Thymus (tissue), 11 donors: ENCODE results near the gene EVPLL. TPM values are rescaled to one million over a fixed set of nuclear protein-coding genes. Genes with fewer than 3 reads are reported as not detected.
A peak's percentile ranks its signal among the peaks of the same experiment; 100 is the strongest.
"Not testable (repeated sequence)": the region's sequence is repeated elsewhere in the genome, so short reads cannot be mapped to it uniquely, and the experiment has no call there.

Source experiments
- DNase-seq, 9 donors: peaks; one replicate each; pipeline ENCODE4 v3.0.0-alpha.2; 2013; ENCODE audit warnings: low spot score in 9 of 9, low read depth in 6 of 9, missing footprints in 1 of 9
- H3K27ac ChIP-seq, 2 donors: one replicate each; pipeline ENCODE4 v1.5.1; 2013; ENCODE audit warnings: control low read depth in 1 of 2, low read depth in 1 of 2, low read length in 1 of 2, mild to moderate bottlenecking in 1 of 2, moderate library complexity in 1 of 2
- H3K27me3 ChIP-seq, 2 donors: one replicate each; pipeline ENCODE4 v1.5.1; 2013; ENCODE audit warnings: low read length in 1 of 2; ENCODE audit not compliant: control insufficient read depth in 2 of 2, insufficient read depth in 1 of 2
- H3K36me3 ChIP-seq, 2 donors: one replicate each; pipeline ENCODE4 v1.5.1; 2013; ENCODE audit warnings: low read length in 1 of 2, mild to moderate bottlenecking in 1 of 2, moderate library complexity in 1 of 2; ENCODE audit not compliant: control insufficient read depth in 2 of 2, insufficient read depth in 2 of 2
- H3K4me1 ChIP-seq, 2 donors: one replicate each; pipeline ENCODE4 v1.5.1; 2013; ENCODE audit warnings: low read length in 2 of 2; ENCODE audit not compliant: control insufficient read depth in 2 of 2, insufficient read depth in 2 of 2
- H3K4me3 ChIP-seq, 2 donors: one replicate each; pipeline ENCODE4 v1.5.1; 2013; ENCODE audit warnings: low read length in 2 of 2, control low read depth in 1 of 2, mild to moderate bottlenecking in 1 of 2
- H3K9me3 ChIP-seq, 2 donors: one replicate each; pipeline ENCODE4 v1.5.1; 2013; ENCODE audit warnings: low read length in 1 of 2, mild to moderate bottlenecking in 1 of 2; ENCODE audit not compliant: control insufficient read depth in 2 of 2, insufficient read depth in 1 of 2
- WGBS: extraction: QIAGEN DNeasy Blood & Tissue Kit; methylation state at CpG from one replicate; pipeline ENCODE4 v1.1.7; 2013; 5-methylcytosine and 5-hydroxymethylcytosine counted together
- polyA plus RNA-seq: library from polyadenylated mRNA; stranded (reverse); fragments of 200-250 nt; gene quantifications from one replicate; pipeline ENCODE4 v1.2.3, GENCODE V29; 2013
- total RNA-seq: library from RNA; stranded (reverse); fragments of 120-200 nt; gene quantifications from one replicate; pipeline ENCODE4 v1.2.4, GENCODE V29; 2013
- donor health status: healthy.

The EVPLL gene
- total and polyA plus RNA-seq, 2 donors, result 0.25 to 4.3 TPM

- Histone ChIP-seq H3K4me1 (no peaks in the 10 kb centered on the region), H3K27ac (no peak overlapping the region), H3K27me3 (peaks cover 0 to 8% of the 10 kb centered on the region in 2 donors), H3K36me3 (no peaks in the 10 kb centered on the region), H3K9me3 (no peaks in the 10 kb centered on the region), H3K4me3 (no peak overlapping the region)
- 88% methylated on average over 7 of the region's 7 CpGs for WGBS
- no peak for DNase-seq
Measured at GRCh38 chr17:18371455-18371854, 6.1 kb upstream of the EVPLL start.

GRCh38 chr17:18373181-18373580, 4.4 kb upstream of the EVPLL start:
- H3K4me1 ChIP-seq, H3K36me3 ChIP-seq, H3K9me3 ChIP-seq, DNase-seq, H3K27ac ChIP-seq, H3K4me3 ChIP-seq, H3K27me3 ChIP-seq: not testable (repeated sequence)
- WGBS, result 98% methylated on average over 6 of the region's 6 CpGs

- Histone ChIP-seq H3K9me3 (no peaks in the 10 kb centered on the region), H3K4me1 (peaks cover 0 to 9% of the 10 kb centered on the region in 2 donors), H3K27me3 (peaks cover 0 to 6% of the 10 kb centered on the region in 2 donors), H3K4me3 (no peak overlapping the region), H3K36me3 (no peaks in the 10 kb centered on the region), H3K27ac (no peak overlapping the region)
- no peak for DNase-seq
- 96% methylated on average over 7 of the region's 7 CpGs for WGBS
Measured at GRCh38 chr17:18374216-18374615, 3.4 kb upstream of the EVPLL start.

GRCh38 chr17:18378205-18378505, 577 bp downstream of the EVPLL start:
- 95% methylated on average over 2 of the region's 2 CpGs for WGBS
- H3K27ac ChIP-seq, result no peak overlapping the region
- peaks cover 0 to 12% of the 10 kb centered on the region in 2 donors for H3K9me3 ChIP-seq
- H3K36me3 ChIP-seq, result no peaks in the 10 kb centered on the region
- peaks cover 0 to 13% of the 10 kb centered on the region in 2 donors for H3K27me3 ChIP-seq
- no peak for DNase-seq
- H3K4me1 ChIP-seq, result peaks cover 6 to 39% of the 10 kb centered on the region in 2 donors
- no peak overlapping the region for H3K4me3 ChIP-seq

- WGBS, result 99% methylated on average over 5 of the region's 5 CpGs
- Histone ChIP-seq H3K9me3 (peaks cover 0 to 12% of the 10 kb centered on the region in 2 donors), H3K4me1 (peaks cover 6 to 42% of the 10 kb centered on the region in 2 donors), H3K27me3 (peaks cover 0 to 13% of the 10 kb centered on the region in 2 donors)
- not testable (repeated sequence) for H3K27ac ChIP-seq, H3K36me3 ChIP-seq, H3K4me3 ChIP-seq, DNase-seq
Measured at GRCh38 chr17:18378614-18379013, 1.0 kb downstream of the EVPLL start.

GRCh38 chr17:18379246-18380146, 1.9 kb downstream of the EVPLL start:
- Histone ChIP-seq H3K36me3 (no peaks in the 10 kb centered on the region), H3K4me1 (peaks cover 6 to 49% of the 10 kb centered on the region in 2 donors), H3K9me3 (peaks cover 0 to 12% of the 10 kb centered on the region in 2 donors), H3K4me3 (no peak overlapping the region), H3K27ac (no peak overlapping the region), H3K27me3 (peaks cover 0 to 13% of the 10 kb centered on the region in 2 donors)
- no peak for DNase-seq
- WGBS, result 96% methylated on average over 16 of the region's 16 CpGs

- Histone ChIP-seq H3K27me3 (peaks cover 0 to 13% of the 10 kb centered on the region in 2 donors), H3K4me1 (peaks cover 6 to 49% of the 10 kb centered on the region in 2 donors), H3K27ac (no peak overlapping the region), H3K9me3 (peaks cover 0 to 12% of the 10 kb centered on the region in 2 donors), H3K36me3 (no peaks in the 10 kb centered on the region), H3K4me3 (no peak overlapping the region)
- WGBS, result 69% methylated on average over 15 of the region's 15 CpGs
- DNase-seq, result peak in 1 of 9 donors; percentile 44
Measured at GRCh38 chr17:18380471-18381157, 3.0 kb downstream of the EVPLL start.

- DNase-seq, result no peak
- Histone ChIP-seq H3K27ac (no peak overlapping the region), H3K36me3 (no peaks in the 10 kb centered on the region), H3K9me3 (peaks cover 0 to 12% of the 10 kb centered on the region in 2 donors), H3K4me3 (no peak overlapping the region), H3K27me3 (peaks cover 0 to 13% of the 10 kb centered on the region in 2 donors), H3K4me1 (peaks cover 6 to 49% of the 10 kb centered on the region in 2 donors)
- WGBS, result 95% methylated on average over 23 of the region's 23 CpGs
Measured at GRCh38 chr17:18381158-18381952, 3.8 kb downstream of the EVPLL start.

GRCh38 chr17:18381953-18382245, 4.3 kb downstream of the EVPLL start:
- WGBS, result 90% methylated on average over 3 of the region's 3 CpGs

More at GRCh38 chr17:18381953-18382245, 4.3 kb downstream of the EVPLL start:
- peaks cover 6 to 49% of the 10 kb centered on the region in 2 donors for H3K4me1 ChIP-seq
- peaks cover 0 to 13% of the 10 kb centered on the region in 2 donors for H3K27me3 ChIP-seq
- H3K4me3 ChIP-seq, result no peak overlapping the region
- H3K36me3 ChIP-seq, result no peaks in the 10 kb centered on the region
- H3K9me3 ChIP-seq, result peaks cover 0 to 12% of the 10 kb centered on the region in 2 donors
- DNase-seq, result no peak
- H3K27ac ChIP-seq, result no peak overlapping the region
